GM12878 (cell line): Measurements from ENCODE around the gene AGER. TPM values are rescaled to one million over a fixed set of nuclear protein-coding genes. Genes with fewer than 3 reads are reported as not detected.

Source experiments
- ATAC-seq: fragments of 200-7000 bp; cut with Tn5 transposase; 3 replicates; pipeline ENCODE4 v1.9.1; 2020; ENCODE audit warnings: mild to moderate bottlenecking, moderate library complexity
- BruUV-seq: library from RNA; stranded (reverse); fragments of 400-500 nt; replicated peaks from 2 replicates; lab custom pipeline; 2021; lab: Mats Ljungman, UMichigan
- CTCF ChIA-PET: fragments of 300-600 bp; sonication (Branson Sonifier 250); formaldehyde crosslinking; extraction: SDS; loops from one replicate; lab custom pipeline; 2021; ENCODE audit warnings: inconsistent platforms; lab: Yijun Ruan, JAX
- POLR2A ChIA-PET: fragments of 350-600 bp; formaldehyde crosslinking; extraction: SDS; loops from one replicate; lab custom pipeline; 2021; ENCODE audit warnings: inconsistent platforms; lab: Charles Lee
- RAD21 ChIA-PET: fragments of 300-600 bp; sonication (Branson Sonifier 250); formaldehyde crosslinking; loops from one replicate; lab custom pipeline; 2023; ENCODE audit warnings: antibody characterized with exemption; ENCODE audit not compliant: unreplicated experiment; lab: Charles Lee
- SMC1A ChIA-PET: fragments of 300-600 bp; sonication (Branson Sonifier 250); formaldehyde crosslinking; loops from one replicate; lab custom pipeline; 2023; ENCODE audit not compliant: unreplicated experiment, uncharacterized antibody; lab: Charles Lee
- DNase-seq: peaks from one replicate; pipeline ENCODE4 v3.0.0-alpha.2; 2011; ENCODE audit warnings: low read depth, low spot score
- FAIRE-seq: peaks from 3 replicates; lab custom pipeline; 2011; peaks lifted over from hg19 to GRCh38; lab: Jason Lieb, UNC
- H2AFZ ChIP-seq: 2 replicates; pipeline ENCODE4 v1.6.0; 2011; ENCODE audit warnings: low read depth, low read length, control low read depth; ENCODE audit not compliant: control insufficient read depth
- H3K27ac ChIP-seq: 2 replicates; pipeline ENCODE4 v1.5.1; 2011; ENCODE audit warnings: control low read depth; ENCODE audit not compliant: control insufficient read depth, insufficient read depth
- H3K27me3 ChIP-seq, 2 experiments: replicated peaks in 1 of 2; 2 replicates each; pipeline versions ENCODE4 v1.6.0 to v1.6.1; 2011; ENCODE audit warnings: low read length in 1 of 2; ENCODE audit not compliant: control insufficient read depth in 2 of 2, insufficient read depth in 2 of 2
- H3K36me3 ChIP-seq, 2 experiments: 2 replicates each; pipeline ENCODE4 v1.5.1; 2011; ENCODE audit warnings: low read length in 1 of 2; ENCODE audit not compliant: control insufficient read depth in 2 of 2, insufficient read depth in 2 of 2
- H3K4me1 ChIP-seq: 2 replicates; pipeline ENCODE4 v1.6.1; 2011; ENCODE audit warnings: mild to moderate bottlenecking, low read length, moderate library complexity, mixed read lengths; ENCODE audit not compliant: control insufficient read depth, insufficient read depth
- H3K4me2 ChIP-seq: 2 replicates; pipeline ENCODE4 v1.6.0; 2011; ENCODE audit warnings: control low read depth; ENCODE audit not compliant: control insufficient read depth, insufficient read depth
- H3K4me3 ChIP-seq: fragments of 200-600 bp; sonication (generic); 2 replicates; pipeline ENCODE4 v1.5.1; 2016
- H3K79me2 ChIP-seq: 2 replicates; pipeline ENCODE4 v1.6.0; 2011; ENCODE audit warnings: low read length; ENCODE audit not compliant: control insufficient read depth, insufficient read depth
- H3K9ac ChIP-seq: 2 replicates; pipeline ENCODE4 v1.8.0; 2011; ENCODE audit warnings: low read length, control low read depth, mixed read lengths; ENCODE audit not compliant: control insufficient read depth, insufficient read depth
- H3K9me3 ChIP-seq: replicated peaks from 3 replicates; pipeline ENCODE4 v1.5.1; 2011; ENCODE audit warnings: mild to moderate bottlenecking, low read length; ENCODE audit not compliant: control insufficient read depth, insufficient read depth
- H4K20me1 ChIP-seq: 2 replicates; pipeline ENCODE4 v1.6.0; 2011; ENCODE audit not compliant: control insufficient read depth, insufficient read depth
- ASH2L ChIP-seq: fragments of 300-600, 200-600 bp; sonication (generic); IDR thresholded peaks from 2 replicates; pipeline ENCODE4 v1.6.1; 2017; ENCODE audit warnings: low read depth, mild to moderate bottlenecking, borderline replicate concordance
- MEF2B ChIP-seq: fragments of 450-650 bp; IDR thresholded peaks from 2 replicates; pipeline ENCODE4 v1.6.1; 2018; ENCODE audit warnings: mild to moderate bottlenecking, moderate library complexity; ENCODE audit not compliant: partially characterized antibody, poor library complexity, severe bottlenecking
- MTA3 ChIP-seq: IDR thresholded peaks from 2 replicates; pipeline ENCODE4 v1.6.1; 2012; ENCODE audit warnings: low read length, inconsistent platforms, borderline replicate concordance
- RB1 ChIP-seq: fragments of 450-650 bp; formaldehyde crosslinking; IDR thresholded peaks from 2 replicates; pipeline ENCODE4 v1.6.1; 2017; ENCODE audit warnings: mild to moderate bottlenecking, borderline replicate concordance
- WGBS: methylation state at CpG from one replicate; pipeline ENCODE4 v1.1.6; 2016; ENCODE audit warnings: low lambda C conversion rate; ENCODE audit not compliant: insufficient replicate concordance, insufficient coverage; ENCODE audit errors: missing lambda C conversion rate; 5-methylcytosine and 5-hydroxymethylcytosine counted together
- in situ Hi-C: fragments of 300-500 bp; cut with MboI; formaldehyde crosslinking; loops from 9 replicates; pipeline ENCODE4 v1.14.3; 2018; ENCODE audit warnings: mixed read lengths
- intact Hi-C: fragments of 100-400 bp; cut with micrococcal nuclease; formaldehyde crosslinking; loops from one replicate; pipeline ENCODE4 v1.14.2; 2022; ENCODE audit not compliant: unreplicated experiment
- polyA plus RNA-seq, 11 experiments: library from polyadenylated mRNA; depleted of rRNA in 4 of 11; unstranded in 6 of 11; stranded (reverse) in 5 of 11; fragments of >200 nt; fragmentation: Nextera tagmentation in 4 of 11; fragmentation: Illumina TruSeq in 1 of 11; extraction: Ambion mirVana in 4 of 11; extraction: Trizol in 1 of 11; gene quantifications; 1 replicate in 1 of 11; 2 replicates in 10 of 11; pipeline versions ENCODE4 v1.2.1 to v1.2.3, GENCODE V29; 2011 to 2016; ENCODE audit warnings: inconsistent platforms in 2 of 11, missing spikeins in 2 of 11, low read depth in 1 of 11
- total RNA-seq, 4 experiments: library from RNA; depleted of rRNA in 3 of 4; stranded (reverse); fragments of >200 nt in 3 of 4; fragmentation: Illumina TruSeq in 1 of 4; extraction: Trizol in 1 of 4; gene quantifications; 2 replicates each; pipeline versions ENCODE4 v1.2.1 to v1.2.3, GENCODE V29; 2013 to 2021
- TF ChIP-seq, protein P1 (sequence below): fragments of 450-650 bp; IDR thresholded peaks from 2 replicates; pipeline ENCODE4 v1.6.1; 2017; ENCODE audit warnings: borderline replicate concordance
- TF ChIP-seq, protein P2 (sequence below): IDR thresholded peaks from 2 replicates; pipeline ENCODE4 v1.6.1; 2012; ENCODE audit warnings: low read depth, low read length, improper control_type of control experiment
- TF ChIP-seq, protein P3 (sequence below): fragments of 450-650 bp; IDR thresholded peaks from 2 replicates; pipeline ENCODE4 v1.6.1; 2016; ENCODE audit warnings: mild to moderate bottlenecking, moderate library complexity, borderline replicate concordance

AGER gene
- total and polyA plus RNA-seq, 10 of the 15 experiments (the other 5 are each of a cell fraction or from before 2014, with no cell fraction given): 1.1 to 18.2 (median 3.9) TPM

DNA sequence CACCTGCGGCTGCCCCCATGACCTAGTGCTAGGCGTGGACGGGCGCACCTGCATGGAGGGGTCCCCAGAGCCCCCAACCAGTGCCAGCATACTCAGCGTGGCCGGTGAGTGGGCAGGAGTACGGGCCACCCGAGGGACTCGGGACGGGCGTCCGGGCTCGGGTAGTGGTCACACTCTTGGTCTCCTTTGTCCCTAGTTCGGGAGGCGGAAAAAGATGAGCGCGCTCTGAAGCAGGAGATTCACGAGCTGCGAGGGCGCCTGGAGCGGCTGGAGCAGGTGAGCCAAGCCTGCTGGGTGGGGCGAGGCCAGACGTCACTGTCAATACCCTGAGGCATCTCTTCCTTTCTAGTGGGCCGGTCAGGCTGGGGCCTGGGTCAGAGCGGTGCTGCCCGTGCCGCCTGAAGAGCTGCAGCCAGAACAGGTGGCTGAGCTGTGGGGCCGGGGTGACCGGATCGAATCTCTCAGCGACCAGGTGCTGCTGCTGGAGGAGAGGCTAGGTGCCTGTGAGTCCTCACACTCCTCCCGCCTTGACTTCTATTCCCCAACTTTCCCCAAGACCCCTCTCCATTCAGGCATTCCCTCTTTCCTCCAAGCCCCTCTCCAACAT lies 16.8 kb downstream of the AGER start:
- H3K36me3 ChIP-seq: peaks cover 0 to 3% of the 10 kb centered on the region in 2 experiments; a peak in 1 of 4 replicates
- intact Hi-C loops: no loop called here
- RAD21 ChIA-PET: no interaction called here

More for the DNA sequence above, 16.8 kb downstream of the AGER start:
- Histone ChIP-seq H3K79me2 (no peaks in the 10 kb centered on the region), H3K4me1 (no peaks in the 10 kb centered on the region), H3K9me3 (no peaks in the 10 kb centered on the region), H3K4me2 (no peak overlapping the region), H2AFZ (no peak overlapping the region), H3K4me3 (no peak overlapping the region), H3K27ac (no peak overlapping the region), H3K27me3 (no peaks in the 10 kb centered on the region), H4K20me1 (no peaks in the 10 kb centered on the region; the same call in 1 of the 2 replicates), H3K9ac (no peak overlapping the region)
- TF ChIP-seq ASH2L (no peak), RB1 (no peak), MTA3 (no peak), MEF2B (no peak)
- TF ChIP-seq, protein P1, sequence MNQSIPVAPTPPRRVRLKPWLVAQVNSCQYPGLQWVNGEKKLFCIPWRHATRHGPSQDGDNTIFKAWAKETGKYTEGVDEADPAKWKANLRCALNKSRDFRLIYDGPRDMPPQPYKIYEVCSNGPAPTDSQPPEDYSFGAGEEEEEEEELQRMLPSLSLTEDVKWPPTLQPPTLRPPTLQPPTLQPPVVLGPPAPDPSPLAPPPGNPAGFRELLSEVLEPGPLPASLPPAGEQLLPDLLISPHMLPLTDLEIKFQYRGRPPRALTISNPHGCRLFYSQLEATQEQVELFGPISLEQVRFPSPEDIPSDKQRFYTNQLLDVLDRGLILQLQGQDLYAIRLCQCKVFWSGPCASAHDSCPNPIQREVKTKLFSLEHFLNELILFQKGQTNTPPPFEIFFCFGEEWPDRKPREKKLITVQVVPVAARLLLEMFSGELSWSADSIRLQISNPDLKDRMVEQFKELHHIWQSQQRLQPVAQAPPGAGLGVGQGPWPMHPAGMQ: no peak
- TF ChIP-seq, protein P2, sequence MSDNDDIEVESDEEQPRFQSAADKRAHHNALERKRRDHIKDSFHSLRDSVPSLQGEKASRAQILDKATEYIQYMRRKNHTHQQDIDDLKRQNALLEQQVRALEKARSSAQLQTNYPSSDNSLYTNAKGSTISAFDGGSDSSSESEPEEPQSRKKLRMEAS: no peak
- TF ChIP-seq, protein P3, sequence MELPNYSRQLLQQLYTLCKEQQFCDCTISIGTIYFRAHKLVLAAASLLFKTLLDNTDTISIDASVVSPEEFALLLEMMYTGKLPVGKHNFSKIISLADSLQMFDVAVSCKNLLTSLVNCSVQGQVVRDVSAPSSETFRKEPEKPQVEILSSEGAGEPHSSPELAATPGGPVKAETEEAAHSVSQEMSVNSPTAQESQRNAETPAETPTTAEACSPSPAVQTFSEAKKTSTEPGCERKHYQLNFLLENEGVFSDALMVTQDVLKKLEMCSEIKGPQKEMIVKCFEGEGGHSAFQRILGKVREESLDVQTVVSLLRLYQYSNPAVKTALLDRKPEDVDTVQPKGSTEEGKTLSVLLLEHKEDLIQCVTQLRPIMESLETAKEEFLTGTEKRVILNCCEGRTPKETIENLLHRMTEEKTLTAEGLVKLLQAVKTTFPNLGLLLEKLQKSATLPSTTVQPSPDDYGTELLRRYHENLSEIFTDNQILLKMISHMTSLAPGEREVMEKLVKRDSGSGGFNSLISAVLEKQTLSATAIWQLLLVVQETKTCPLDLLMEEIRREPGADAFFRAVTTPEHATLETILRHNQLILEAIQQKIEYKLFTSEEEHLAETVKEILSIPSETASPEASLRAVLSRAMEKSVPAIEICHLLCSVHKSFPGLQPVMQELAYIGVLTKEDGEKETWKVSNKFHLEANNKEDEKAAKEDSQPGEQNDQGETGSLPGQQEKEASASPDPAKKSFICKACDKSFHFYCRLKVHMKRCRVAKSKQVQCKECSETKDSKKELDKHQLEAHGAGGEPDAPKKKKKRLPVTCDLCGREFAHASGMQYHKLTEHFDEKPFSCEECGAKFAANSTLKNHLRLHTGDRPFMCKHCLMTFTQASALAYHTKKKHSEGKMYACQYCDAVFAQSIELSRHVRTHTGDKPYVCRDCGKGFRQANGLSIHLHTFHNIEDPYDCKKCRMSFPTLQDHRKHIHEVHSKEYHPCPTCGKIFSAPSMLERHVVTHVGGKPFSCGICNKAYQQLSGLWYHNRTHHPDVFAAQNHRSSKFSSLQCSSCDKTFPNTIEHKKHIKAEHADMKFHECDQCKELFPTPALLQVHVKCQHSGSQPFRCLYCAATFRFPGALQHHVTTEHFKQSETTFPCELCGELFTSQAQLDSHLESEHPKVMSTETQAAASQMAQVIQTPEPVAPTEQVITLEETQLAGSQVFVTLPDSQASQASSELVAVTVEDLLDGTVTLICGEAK: no peak
- ChIA-PET SMC1A (no interaction called here), CTCF (no interaction called here), POLR2A (no interaction called here)
- FAIRE-seq: no peak
- WGBS: 96% methylated on average over 29 of the region's 32 CpGs
- ATAC-seq: no peak
- in situ Hi-C loops: no loop called here
- no peak for DNase-seq
- no TSS peak for BruUV-seq
